ENCODE data around the gene ORAI2. TPM values are rescaled to one million over a fixed set of nuclear protein-coding genes. Genes with fewer than 3 reads are reported as not detected.
"Not testable (repeated sequence)": the region's sequence is repeated elsewhere in the genome, so short reads cannot be mapped to it uniquely, and the experiment has no call there.

The ORAI2 gene
- total and polyA plus RNA-seq, 2 of the 4 experiments (the other 2 are of a cell fraction): 52.0 to 58.3 TPM

GRCh38 chr7:102494473-102495149 is 61.2 kb downstream of the ORAI2 start:
- H3K4me1 ChIP-seq (ENCODE audit: control insufficient read depth, insufficient read depth, low read length); H2BK5ac ChIP-seq (ENCODE audit: low read depth, low read length, poor library complexity, severe bottlenecking); H3K9me3 ChIP-seq (ENCODE audit: control insufficient read depth, insufficient read depth, low read length); H3K18ac ChIP-seq (ENCODE audit: low read depth, low read length); H2AK5ac ChIP-seq (ENCODE audit: low read depth, low read length); H3K27ac ChIP-seq (ENCODE audit: insufficient read depth, low read length); H3K4ac ChIP-seq (ENCODE audit: low read depth, low read length); H4K20me1 ChIP-seq (ENCODE audit: insufficient read depth, low read length); H2BK20ac ChIP-seq (ENCODE audit: low read depth, low read length); POLR2A ChIA-PET (ENCODE audit: unreplicated experiment); intact Hi-C loops (cut with micrococcal nuclease); H3K4me2 ChIP-seq (ENCODE audit: low read depth, low read length); H3K23ac ChIP-seq (ENCODE audit: low read depth, low read length); H3K27me3 ChIP-seq (ENCODE audit: control insufficient read depth, insufficient read depth, low read length); H3K4me3 ChIP-seq (ENCODE audit: insufficient read depth, low read depth, low read length); DNase-seq; H3K14ac ChIP-seq (replicated peaks; ENCODE audit: low read depth, low read length); H2BK120ac ChIP-seq (ENCODE audit: low read depth, low read length); H3K36me3 ChIP-seq (ENCODE audit: control insufficient read depth, insufficient read depth, low read length); H3K9me1 ChIP-seq (ENCODE audit: insufficient read depth, low read length); H3K9ac ChIP-seq (ENCODE audit: low read depth, low read length); H4K5ac ChIP-seq (ENCODE audit: low read depth, low read length); H2BK15ac ChIP-seq (ENCODE audit: low read depth, low read length); in situ Hi-C loops (cut with MboI; ENCODE audit: low sequenced_read_pairs); H4K8ac ChIP-seq (ENCODE audit: low read depth in 2 of 2, low read length in 2 of 2); H3K79me1 ChIP-seq (ENCODE audit: low read depth in 1 of 2, low read length in 2 of 2); CTCF ChIA-PET; H4K91ac ChIP-seq (ENCODE audit: insufficient read depth, low read depth, low read length); H2AK9ac ChIP-seq (replicated peaks; ENCODE audit: low read depth, low read length, poor library complexity); BruUV-seq (replicated peaks); dilution Hi-C loops (cut with HindIII; ENCODE audit: low sequenced_read_pairs, unreplicated experiment); H3K56ac ChIP-seq (ENCODE audit: extremely low read depth, insufficient read depth, low read length); H2AFZ ChIP-seq (replicated peaks; ENCODE audit: low read length, poor library complexity): not testable (repeated sequence)
- WGBS, 2 experiments (ENCODE audit: extremely low coverage in 2 of 2, insufficient read length in 1 of 2): no CpG with 5 or more reads among the region's 67 CpGs
- ATAC-seq (ENCODE audit: low read depth): peak; percentile 2; the same call in 1 of the 2 replicates

GRCh38 chr7:102496861-102497260 is 63.5 kb downstream of the ORAI2 start:
- H3K27ac ChIP-seq (ENCODE audit: insufficient read depth, low read length); H3K4me3 ChIP-seq (ENCODE audit: insufficient read depth, low read depth, low read length); H2BK5ac ChIP-seq (ENCODE audit: low read depth, low read length, poor library complexity, severe bottlenecking); H4K91ac ChIP-seq (ENCODE audit: insufficient read depth, low read depth, low read length); H3K36me3 ChIP-seq (ENCODE audit: control insufficient read depth, insufficient read depth, low read length); H3K23ac ChIP-seq (ENCODE audit: low read depth, low read length); H3K9me1 ChIP-seq (ENCODE audit: insufficient read depth, low read length); H4K5ac ChIP-seq (ENCODE audit: low read depth, low read length); BruUV-seq (replicated peaks); intact Hi-C loops (cut with micrococcal nuclease); H3K27me3 ChIP-seq (ENCODE audit: control insufficient read depth, insufficient read depth, low read length); H4K8ac ChIP-seq (ENCODE audit: low read depth in 2 of 2, low read length in 2 of 2); H3K56ac ChIP-seq (ENCODE audit: extremely low read depth, insufficient read depth, low read length); H3K9me3 ChIP-seq (ENCODE audit: control insufficient read depth, insufficient read depth, low read length); H3K79me1 ChIP-seq (ENCODE audit: low read depth in 1 of 2, low read length in 2 of 2); H2BK120ac ChIP-seq (ENCODE audit: low read depth, low read length); H2AFZ ChIP-seq (replicated peaks; ENCODE audit: low read length, poor library complexity); DNase-seq; dilution Hi-C loops (cut with HindIII; ENCODE audit: low sequenced_read_pairs, unreplicated experiment); H3K4me2 ChIP-seq (ENCODE audit: low read depth, low read length); H2BK15ac ChIP-seq (ENCODE audit: low read depth, low read length); CTCF ChIA-PET; H2AK9ac ChIP-seq (replicated peaks; ENCODE audit: low read depth, low read length, poor library complexity); H3K14ac ChIP-seq (replicated peaks; ENCODE audit: low read depth, low read length); H2AK5ac ChIP-seq (ENCODE audit: low read depth, low read length); H4K20me1 ChIP-seq (ENCODE audit: insufficient read depth, low read length); in situ Hi-C loops (cut with MboI; ENCODE audit: low sequenced_read_pairs); H2BK20ac ChIP-seq (ENCODE audit: low read depth, low read length); POLR2A ChIA-PET (ENCODE audit: unreplicated experiment); H3K4me1 ChIP-seq (ENCODE audit: control insufficient read depth, insufficient read depth, low read length); H3K4ac ChIP-seq (ENCODE audit: low read depth, low read length); H3K18ac ChIP-seq (ENCODE audit: low read depth, low read length); H3K9ac ChIP-seq (ENCODE audit: low read depth, low read length): not testable (repeated sequence)
- no CpG with 5 or more reads among the region's 10 CpGs for WGBS, 2 experiments (ENCODE audit: extremely low coverage in 2 of 2, insufficient read length in 1 of 2)
- peak; percentile 7; the same call in 1 of the 2 replicates for ATAC-seq (ENCODE audit: low read depth)

Data from IMR-90 (cell line).